Trophoblast cell (in vitro differentiated cells and primary cell): ENCODE data around the gene NELFA.
A peak's percentile ranks its signal among the peaks of the same experiment; 100 is the strongest.

Source experiments
- DNase-seq, 2 donors: peaks; one replicate each; pipeline ENCODE4 v3.0.0-alpha.2; 2016
- H2AFZ ChIP-seq: 2 replicates; pipeline ENCODE4 v1.6.1; 2013; ENCODE audit warnings: low read length, moderate library complexity, mild to moderate bottlenecking; ENCODE audit not compliant: insufficient read depth, poor library complexity
- H2AK5ac ChIP-seq: 2 replicates; pipeline ENCODE4 v1.6.1; 2013; ENCODE audit warnings: mild to moderate bottlenecking, low read length
- H2BK120ac ChIP-seq: 2 replicates; pipeline ENCODE4 v1.6.1; 2013; ENCODE audit warnings: low read length, mild to moderate bottlenecking, moderate library complexity; ENCODE audit not compliant: insufficient read depth, poor library complexity
- H2BK12ac ChIP-seq: 2 replicates; pipeline ENCODE4 v1.6.1; 2013; ENCODE audit warnings: mild to moderate bottlenecking, low read length, moderate library complexity
- H2BK5ac ChIP-seq: 2 replicates; pipeline ENCODE4 v1.6.1; 2013; ENCODE audit warnings: low read length, low read depth, moderate library complexity, mild to moderate bottlenecking; ENCODE audit not compliant: poor library complexity
- H3K14ac ChIP-seq: 2 replicates; pipeline ENCODE4 v1.6.1; 2013; ENCODE audit warnings: mild to moderate bottlenecking, low read length
- H3K18ac ChIP-seq: 2 replicates; pipeline ENCODE4 v1.6.1; 2013; ENCODE audit warnings: mild to moderate bottlenecking, low read length
- H3K23ac ChIP-seq: 2 replicates; pipeline ENCODE4 v1.6.1; 2013; ENCODE audit warnings: low read length
- H3K27ac ChIP-seq: 2 replicates; pipeline ENCODE4 v1.5.1; 2013; ENCODE audit warnings: low read depth, mild to moderate bottlenecking, inconsistent platforms, low read length, moderate library complexity
- H3K27me3 ChIP-seq: 2 replicates; pipeline ENCODE4 v1.6.1; 2013; ENCODE audit warnings: inconsistent platforms, mild to moderate bottlenecking, low read length, moderate library complexity; ENCODE audit not compliant: insufficient read depth
- H3K36me3 ChIP-seq, 2 experiments: 1 replicate in 1 of 2; 2 replicates in 1 of 2; pipeline ENCODE4 v1.6.1; 2013; ENCODE audit warnings: low read length in 2 of 2, mild to moderate bottlenecking in 2 of 2, moderate library complexity in 1 of 2; ENCODE audit not compliant: insufficient read depth in 2 of 2, control insufficient read depth in 1 of 2
- H3K4ac ChIP-seq: 2 replicates; pipeline ENCODE4 v1.6.1; 2013; ENCODE audit warnings: low read depth, mild to moderate bottlenecking, low read length, moderate library complexity
- H3K4me1 ChIP-seq, 2 experiments: 1 replicate in 1 of 2; 2 replicates in 1 of 2; pipeline ENCODE4 v1.6.1; 2013; ENCODE audit warnings: low read length in 2 of 2, mild to moderate bottlenecking in 2 of 2, moderate library complexity in 1 of 2; ENCODE audit not compliant: insufficient read depth in 2 of 2, control insufficient read depth in 1 of 2
- H3K4me2 ChIP-seq: 2 replicates; pipeline ENCODE4 v1.6.1; 2013; ENCODE audit warnings: inconsistent platforms, mild to moderate bottlenecking, low read length, moderate library complexity
- H3K4me3 ChIP-seq: 2 replicates; pipeline ENCODE4 v1.5.1; 2013; ENCODE audit warnings: mild to moderate bottlenecking, low read depth, low read length, inconsistent platforms
- H3K79me1 ChIP-seq: one replicate; pipeline ENCODE4 v1.6.1; 2013; ENCODE audit warnings: low read length
- H3K79me2 ChIP-seq: 2 replicates; pipeline ENCODE4 v1.6.1; 2013; ENCODE audit warnings: low read length, mild to moderate bottlenecking; ENCODE audit not compliant: control insufficient read depth, insufficient read depth, poor library complexity
- H3K9ac ChIP-seq: 2 replicates; pipeline ENCODE4 v1.6.1; 2013; ENCODE audit warnings: mild to moderate bottlenecking, low read length
- H3K9me3 ChIP-seq: 2 replicates; pipeline ENCODE4 v1.6.1; 2013; ENCODE audit warnings: low read depth, mild to moderate bottlenecking, control low read depth, inconsistent platforms, low read length; ENCODE audit not compliant: insufficient read depth
- H4K12ac ChIP-seq: 2 replicates; pipeline ENCODE4 v1.6.1; 2013; ENCODE audit warnings: low read depth, mild to moderate bottlenecking, low read length, moderate library complexity
- H4K8ac ChIP-seq: 2 replicates; pipeline ENCODE4 v1.6.1; 2013; ENCODE audit warnings: low read depth, mild to moderate bottlenecking, low read length, moderate library complexity
- H4K91ac ChIP-seq: one replicate; pipeline ENCODE4 v1.6.1; 2013; ENCODE audit warnings: low read depth, mild to moderate bottlenecking, low read length, moderate library complexity
- WGBS: extraction: QIAGEN DNeasy Blood & Tissue Kit; methylation state at CpG from one replicate; pipeline ENCODE4 v1.1.7; 2013; ENCODE audit warnings: missing lambda C conversion rate; ENCODE audit not compliant: insufficient read length, insufficient coverage; ENCODE audit errors: extremely low coverage; 5-methylcytosine and 5-hydroxymethylcytosine counted together

Gene NELFA

DNA sequence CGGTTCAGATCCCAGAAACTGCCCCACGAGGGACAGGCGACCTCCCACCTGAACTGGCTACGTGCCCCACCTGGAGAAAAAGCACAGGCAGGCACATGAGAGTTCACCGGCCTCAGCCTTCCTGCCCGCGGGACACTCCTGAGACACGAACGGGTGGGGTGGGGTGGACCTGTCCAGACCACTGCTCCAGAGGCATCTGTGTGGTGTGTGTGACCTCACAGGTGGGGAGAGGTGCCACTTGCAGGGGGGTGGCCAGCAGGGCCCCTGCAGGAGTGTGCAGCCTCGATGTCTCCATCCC, 18.5 kb downstream of the NELFA start:
- no peak overlapping the region for H3K27ac ChIP-seq
- H3K4me3 ChIP-seq = no peak overlapping the region
- H2BK120ac ChIP-seq = no peak overlapping the region
- H3K23ac ChIP-seq = no peak overlapping the region
- no peak overlapping the region for H4K91ac ChIP-seq
- peaks cover 2% of the 10 kb centered on the region for H3K9me3 ChIP-seq
- peaks cover 46 to 50% of the 10 kb centered on the region in 2 experiments for H3K36me3 ChIP-seq
- H2BK5ac ChIP-seq = no peak overlapping the region
- H3K79me2 ChIP-seq = no peaks in the 10 kb centered on the region
- H2AFZ ChIP-seq = no peak overlapping the region
- no CpG with 5 or more reads among the region's 10 CpGs for WGBS
- H2AK5ac ChIP-seq = no peak overlapping the region
- DNase-seq = no peak
- no peak overlapping the region for H3K4ac ChIP-seq
- no peak overlapping the region for H3K14ac ChIP-seq
- H2BK12ac ChIP-seq = no peak overlapping the region
- no peaks in the 10 kb centered on the region for H3K79me1 ChIP-seq
- H3K18ac ChIP-seq = no peak overlapping the region
- H3K9ac ChIP-seq = no peak overlapping the region
- no peak overlapping the region for H4K12ac ChIP-seq
- H3K4me2 ChIP-seq = no peak overlapping the region
- H3K4me1 ChIP-seq = peaks cover 0 to 2% of the 10 kb centered on the region in 2 experiments
- no peak overlapping the region for H4K8ac ChIP-seq
- H3K27me3 ChIP-seq = no peaks in the 10 kb centered on the region

GRCh38 chr4:1989533-1990347, 19.0 kb downstream of the NELFA start:
- no peak overlapping the region for H2BK5ac ChIP-seq
- H3K79me2 ChIP-seq = no peaks in the 10 kb centered on the region
- H3K23ac ChIP-seq = no peak overlapping the region
- H2AK5ac ChIP-seq = no peak overlapping the region
- H2BK120ac ChIP-seq = no peak overlapping the region
- no peak overlapping the region for H3K14ac ChIP-seq
- H3K36me3 ChIP-seq = peaks cover 52 to 55% of the 10 kb centered on the region in 2 experiments
- no peak for DNase-seq
- no peak overlapping the region for H3K4me2 ChIP-seq
- no peak overlapping the region for H3K4me3 ChIP-seq
- H2AFZ ChIP-seq = no peak overlapping the region
- H3K27me3 ChIP-seq = no peaks in the 10 kb centered on the region
- H3K9me3 ChIP-seq = peaks cover 2% of the 10 kb centered on the region
- H2BK12ac ChIP-seq = no peak overlapping the region
- H4K8ac ChIP-seq = no peak overlapping the region
- H3K9ac ChIP-seq = no peak overlapping the region
- no peak overlapping the region for H3K18ac ChIP-seq
- peaks cover 0 to 2% of the 10 kb centered on the region in 2 experiments for H3K4me1 ChIP-seq
- no peak overlapping the region for H3K4ac ChIP-seq
- H3K79me1 ChIP-seq = no peaks in the 10 kb centered on the region
- peak overlapping the region; percentile 35 for H4K12ac ChIP-seq
- H3K27ac ChIP-seq = no peak overlapping the region
- no peak overlapping the region for H4K91ac ChIP-seq
- WGBS = no CpG with 5 or more reads among the region's 33 CpGs

DNA sequence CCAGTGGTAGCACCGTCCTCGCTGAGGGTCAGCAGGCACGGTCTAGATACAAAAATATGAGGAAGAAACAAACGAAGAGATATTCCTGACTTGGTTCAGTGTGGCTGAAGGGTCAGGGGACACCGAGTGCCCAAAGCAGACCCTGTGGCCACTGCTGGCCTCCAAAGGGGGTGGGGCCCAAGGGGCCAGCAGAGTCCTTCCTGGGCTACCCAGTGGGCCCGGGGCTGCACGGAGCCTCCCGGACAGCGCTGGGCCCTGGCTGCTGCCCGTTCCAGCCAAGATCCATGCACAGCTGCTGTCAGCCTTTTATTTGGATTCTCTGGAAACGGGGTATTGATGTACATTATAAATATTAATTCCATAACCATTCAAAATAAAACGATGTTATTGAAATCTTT, 20.4 kb downstream of the NELFA start:
- no peak for DNase-seq
- H3K4me2 ChIP-seq = no peak overlapping the region

DNA sequence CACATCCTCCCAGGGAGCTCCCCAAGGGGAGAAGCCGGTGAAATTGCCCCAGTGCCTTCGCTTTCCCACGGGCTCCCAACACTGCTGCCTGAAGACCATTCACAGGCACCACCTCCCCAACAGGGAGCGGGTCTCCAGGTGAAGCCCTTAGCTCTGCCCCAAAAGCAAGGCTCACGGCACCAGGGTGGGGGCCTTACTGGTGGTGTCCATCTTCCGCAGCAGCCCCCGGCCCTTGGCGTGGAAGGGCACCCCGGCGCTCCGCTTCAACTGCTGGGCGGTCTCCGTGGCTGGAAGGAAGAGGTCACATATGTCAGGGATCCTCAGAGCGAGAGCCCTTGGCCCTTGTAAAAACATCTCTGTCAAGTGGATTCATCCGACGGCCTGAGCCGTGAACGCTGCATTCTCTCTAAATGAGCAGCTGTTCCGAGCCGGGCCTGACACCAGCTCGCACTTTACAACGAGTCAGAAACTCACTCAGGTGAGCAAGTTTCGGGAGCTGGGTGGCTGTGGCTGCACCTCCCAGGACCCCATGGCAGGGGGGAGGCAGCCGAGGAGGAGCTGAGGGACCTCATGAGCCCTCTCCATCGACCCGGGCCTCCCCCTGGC, 20.9 kb downstream of the NELFA start:
- Histone ChIP-seq H4K12ac (no peak overlapping the region), H3K18ac (no peak overlapping the region), H2BK12ac (no peak overlapping the region), H3K4me3 (no peak overlapping the region), H3K79me1 (no peaks in the 10 kb centered on the region), H3K36me3 (peaks cover 70 to 73% of the 10 kb centered on the region in 2 experiments), H2BK5ac (no peak overlapping the region), H3K4ac (no peak overlapping the region), H2BK120ac (no peak overlapping the region), H2AFZ (no peak overlapping the region), H3K27ac (no peak overlapping the region), H3K14ac (no peak overlapping the region), H4K8ac (no peak overlapping the region), H3K27me3 (no peaks in the 10 kb centered on the region), H2AK5ac (no peak overlapping the region), H3K9ac (no peak overlapping the region), H3K79me2 (no peaks in the 10 kb centered on the region), H3K23ac (no peak overlapping the region), H3K9me3 (peaks cover 2% of the 10 kb centered on the region), H3K4me1 (peaks cover 0 to 2% of the 10 kb centered on the region in 2 experiments), H3K4me2 (no peak overlapping the region), H4K91ac (no peak overlapping the region)
- WGBS = no CpG with 5 or more reads among the region's 26 CpGs
- DNase-seq = no peak

More for the DNA sequence above, 20.4 kb downstream of the NELFA start:
- H4K91ac ChIP-seq = no peak overlapping the region
- no peak overlapping the region for H3K14ac ChIP-seq
- no peak overlapping the region for H3K27ac ChIP-seq
- H2BK12ac ChIP-seq = no peak overlapping the region
- WGBS = no CpG with 5 or more reads among the region's 12 CpGs
- no peak overlapping the region for H2AK5ac ChIP-seq
- H3K4me1 ChIP-seq = peaks cover 0 to 2% of the 10 kb centered on the region in 2 experiments
- H2AFZ ChIP-seq = no peak overlapping the region
- no peak overlapping the region for H3K4me3 ChIP-seq
- H3K18ac ChIP-seq = no peak overlapping the region
- no peak overlapping the region for H4K8ac ChIP-seq
- H3K9ac ChIP-seq = no peak overlapping the region
- H2BK5ac ChIP-seq = no peak overlapping the region
- H3K4ac ChIP-seq = no peak overlapping the region
- no peak overlapping the region for H2BK120ac ChIP-seq
- no peak overlapping the region for H3K23ac ChIP-seq
- peaks cover 66 to 69% of the 10 kb centered on the region in 2 experiments for H3K36me3 ChIP-seq
- peaks cover 2% of the 10 kb centered on the region for H3K9me3 ChIP-seq
- no peaks in the 10 kb centered on the region for H3K79me1 ChIP-seq
- H3K27me3 ChIP-seq = no peaks in the 10 kb centered on the region
- H3K79me2 ChIP-seq = no peaks in the 10 kb centered on the region
- no peak overlapping the region for H4K12ac ChIP-seq
